IgD-negative memory B cell (primary cell): ENCODE measurements around the gene EFNA5. TPM values are rescaled to one million over a fixed set of nuclear protein-coding genes. Genes with fewer than 3 reads are reported as not detected.

Experiments
- H3K27ac Mint-ChIP-seq, 3 donors: one replicate each; pipeline ENCODE4 v1.8.0; 2020 to 2022; ENCODE audit warnings: mild to moderate bottlenecking in 3 of 3, mixed read lengths in 3 of 3, moderate library complexity in 1 of 3
- H3K27me3 Mint-ChIP-seq: one replicate; pipeline ENCODE4 v1.8.0; 2021; ENCODE audit warnings: mixed read lengths
- H3K36me3 Mint-ChIP-seq: one replicate; pipeline ENCODE4 v1.8.0; 2020; ENCODE audit warnings: mild to moderate bottlenecking, mixed read lengths
- H3K4me1 Mint-ChIP-seq, 3 donors: one replicate each; pipeline ENCODE4 v1.8.0; 2020 to 2022; ENCODE audit warnings: mixed read lengths in 3 of 3, mild to moderate bottlenecking in 1 of 3
- H3K4me3 Mint-ChIP-seq, 4 donors: one replicate each; pipeline ENCODE4 v1.8.0; 2020 to 2022; ENCODE audit warnings: mild to moderate bottlenecking in 4 of 4, mixed read lengths in 4 of 4, moderate library complexity in 3 of 4
- H3K9me3 Mint-ChIP-seq, 3 donors: one replicate each; pipeline ENCODE4 v1.8.0; 2020 to 2021; ENCODE audit warnings: mixed read lengths in 3 of 3, mild to moderate bottlenecking in 1 of 3
- polyA plus RNA-seq: library from polyadenylated mRNA; unstranded; fragments of 300-500 nt; fragmentation: Illumina TruSeq; gene quantifications from one replicate; pipeline ENCODE4 v1.2.3, GENCODE V29; 2021

EFNA5 gene
- polyA plus RNA-seq, 1 donor from 2014 or later: not detected

GRCh38 chr5:107666051-107666655, 4.6 kb downstream of the EFNA5 start:
- H3K4me1 Mint-ChIP-seq: peaks cover 0 to 4% (median 3%) of the 10 kb centered on the region in 3 donors
- no peaks in the 10 kb centered on the region for H3K36me3 Mint-ChIP-seq
- H3K4me3 Mint-ChIP-seq: no peak overlapping the region
- H3K27ac Mint-ChIP-seq: no peak overlapping the region
- peaks cover 22% of the 10 kb centered on the region for H3K27me3 Mint-ChIP-seq
- no peaks in the 10 kb centered on the region for H3K9me3 Mint-ChIP-seq

GRCh38 chr5:107665036-107665570, 5.6 kb downstream of the EFNA5 start:
- Mint-ChIP-seq H3K4me3 (no peak overlapping the region), H3K27ac (no peak overlapping the region), H3K36me3 (no peaks in the 10 kb centered on the region), H3K27me3 (peaks cover 17% of the 10 kb centered on the region), H3K4me1 (peaks cover 0 to 2% (median 0%) of the 10 kb centered on the region in 3 donors), H3K9me3 (no peaks in the 10 kb centered on the region)

DNA sequence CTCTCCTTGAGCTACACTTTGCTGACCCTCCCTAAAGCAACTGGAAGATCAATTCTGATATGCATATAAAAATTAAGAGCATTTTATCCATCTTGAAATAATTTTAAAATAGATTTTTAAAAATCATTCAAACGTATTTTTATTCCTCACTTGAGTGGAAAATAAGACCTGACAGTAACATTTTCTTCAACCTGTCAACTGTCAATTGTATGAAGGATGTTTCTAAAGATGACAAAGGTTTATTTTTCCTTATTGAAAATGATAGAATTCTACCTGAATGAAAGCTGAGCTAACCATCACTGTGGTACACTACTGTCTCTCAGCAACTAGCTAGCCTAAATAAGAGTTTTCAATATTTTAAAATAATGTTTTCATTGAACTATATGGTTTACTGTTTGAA, 7.0 kb downstream of the EFNA5 start:
- H3K27me3 Mint-ChIP-seq: peaks cover 6% of the 10 kb centered on the region
- H3K4me3 Mint-ChIP-seq: no peak overlapping the region
- H3K9me3 Mint-ChIP-seq: no peaks in the 10 kb centered on the region
- H3K27ac Mint-ChIP-seq: no peak overlapping the region
- H3K36me3 Mint-ChIP-seq: no peaks in the 10 kb centered on the region
- H3K4me1 Mint-ChIP-seq: no peaks in the 10 kb centered on the region

- Mint-ChIP-seq H3K4me1 (no peaks in the 10 kb centered on the region), H3K27ac (no peak overlapping the region), H3K27me3 (no peaks in the 10 kb centered on the region), H3K4me3 (no peak overlapping the region), H3K36me3 (no peaks in the 10 kb centered on the region), H3K9me3 (no peaks in the 10 kb centered on the region)
Observed at GRCh38 chr5:107661650-107662044, 9.1 kb downstream of the EFNA5 start.

DNA sequence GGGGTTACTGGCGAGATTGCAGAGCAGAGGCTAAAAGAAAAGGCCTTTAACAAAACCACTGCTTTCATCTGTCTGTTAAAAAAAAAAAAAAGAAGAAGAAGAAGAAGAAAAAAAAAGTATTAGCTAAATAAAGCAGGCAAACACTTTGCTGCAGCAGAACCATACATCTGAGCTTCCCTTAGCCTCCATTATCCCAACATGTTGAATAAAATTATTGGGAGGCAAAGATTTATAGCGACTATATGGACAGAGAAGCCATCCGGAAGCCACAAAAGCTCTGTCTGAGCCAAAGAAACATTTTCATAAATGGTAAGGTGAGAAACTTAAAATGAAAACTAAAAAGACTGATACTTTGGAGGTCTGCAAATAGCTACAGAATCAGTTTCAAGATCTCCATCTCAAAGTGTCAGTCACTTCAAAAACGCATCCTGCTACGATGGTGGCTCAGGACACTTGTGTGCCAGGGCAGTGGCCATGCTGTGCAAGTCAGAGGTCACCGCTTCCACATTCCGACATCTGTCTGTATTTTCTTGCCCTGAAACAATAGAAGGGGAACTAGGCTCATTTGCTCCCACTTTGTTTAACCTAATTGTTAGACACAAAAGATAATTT, 9.6 kb downstream of the EFNA5 start:
- H3K4me1 Mint-ChIP-seq: no peaks in the 10 kb centered on the region
- no peaks in the 10 kb centered on the region for H3K36me3 Mint-ChIP-seq
- H3K27me3 Mint-ChIP-seq: no peaks in the 10 kb centered on the region
- H3K4me3 Mint-ChIP-seq: no peak overlapping the region
- H3K27ac Mint-ChIP-seq: no peak overlapping the region
- no peaks in the 10 kb centered on the region for H3K9me3 Mint-ChIP-seq

- peaks cover 1% of the 10 kb centered on the region for H3K27me3 Mint-ChIP-seq
- H3K4me1 Mint-ChIP-seq: no peaks in the 10 kb centered on the region
- no peak overlapping the region for H3K27ac Mint-ChIP-seq
- H3K9me3 Mint-ChIP-seq: no peaks in the 10 kb centered on the region
- H3K4me3 Mint-ChIP-seq: no peak overlapping the region
- no peaks in the 10 kb centered on the region for H3K36me3 Mint-ChIP-seq
Observed at GRCh38 chr5:107658528-107658927, 12.2 kb downstream of the EFNA5 start.

- H3K9me3 Mint-ChIP-seq: no peaks in the 10 kb centered on the region
- no peaks in the 10 kb centered on the region for H3K4me1 Mint-ChIP-seq
- no peak overlapping the region for H3K27ac Mint-ChIP-seq
- no peaks in the 10 kb centered on the region for H3K36me3 Mint-ChIP-seq
- H3K27me3 Mint-ChIP-seq: peaks cover 1% of the 10 kb centered on the region
- no peak overlapping the region for H3K4me3 Mint-ChIP-seq
Observed at GRCh38 chr5:107655831-107656230, 14.9 kb downstream of the EFNA5 start.

GRCh38 chr5:107654827-107655226, 15.9 kb downstream of the EFNA5 start:
- Mint-ChIP-seq H3K4me3 (no peak overlapping the region), H3K27me3 (peaks cover 1% of the 10 kb centered on the region), H3K27ac (no peak overlapping the region), H3K4me1 (no peaks in the 10 kb centered on the region), H3K9me3 (no peaks in the 10 kb centered on the region), H3K36me3 (no peaks in the 10 kb centered on the region)

GRCh38 chr5:107653685-107654084, 17.1 kb downstream of the EFNA5 start:
- H3K27me3 Mint-ChIP-seq: peaks cover 1% of the 10 kb centered on the region
- no peaks in the 10 kb centered on the region for H3K36me3 Mint-ChIP-seq
- no peak overlapping the region for H3K27ac Mint-ChIP-seq
- H3K9me3 Mint-ChIP-seq: no peaks in the 10 kb centered on the region
- no peak overlapping the region for H3K4me3 Mint-ChIP-seq
- no peaks in the 10 kb centered on the region for H3K4me1 Mint-ChIP-seq

DNA sequence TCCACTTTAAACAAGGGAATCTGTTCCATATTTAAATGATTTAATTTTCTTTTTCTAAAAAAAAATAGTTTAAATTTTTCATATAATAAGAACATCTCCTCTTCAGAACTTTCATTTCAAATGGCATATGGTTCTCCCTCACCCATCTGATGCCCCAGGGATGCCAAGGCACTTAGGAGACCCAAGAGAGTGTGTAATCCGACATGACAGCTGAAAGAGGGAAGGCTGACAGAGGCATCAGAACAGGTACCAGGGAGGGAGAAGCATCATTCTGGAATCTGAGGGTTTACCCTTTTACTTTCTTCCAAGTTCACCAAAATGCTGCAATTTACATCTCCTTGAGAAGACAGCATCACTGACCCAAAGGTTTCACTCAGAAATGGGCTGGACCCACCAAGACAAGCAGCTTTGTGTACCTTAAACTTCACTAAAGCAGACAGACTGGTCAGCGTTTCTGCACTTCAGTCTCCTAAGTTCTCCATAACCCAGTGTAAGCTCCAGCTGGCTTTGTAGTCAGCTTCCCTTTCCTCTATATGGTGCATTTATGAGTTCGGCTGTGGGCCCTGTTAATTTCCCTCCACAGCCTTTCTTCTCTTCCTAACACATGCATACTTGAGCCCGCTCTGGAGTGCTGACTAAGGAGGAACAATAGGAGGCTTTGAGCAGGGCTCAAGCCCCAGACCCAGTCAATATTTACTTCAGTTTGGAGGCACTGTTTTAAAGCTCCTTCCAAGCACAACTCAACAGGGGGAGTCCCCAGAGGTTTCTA, 17.7 kb downstream of the EFNA5 start:
- no peak overlapping the region for H3K27ac Mint-ChIP-seq
- no peak overlapping the region for H3K4me3 Mint-ChIP-seq
- H3K9me3 Mint-ChIP-seq: no peaks in the 10 kb centered on the region
- H3K36me3 Mint-ChIP-seq: no peaks in the 10 kb centered on the region
- peaks cover 1% of the 10 kb centered on the region for H3K27me3 Mint-ChIP-seq
- H3K4me1 Mint-ChIP-seq: no peaks in the 10 kb centered on the region

DNA sequence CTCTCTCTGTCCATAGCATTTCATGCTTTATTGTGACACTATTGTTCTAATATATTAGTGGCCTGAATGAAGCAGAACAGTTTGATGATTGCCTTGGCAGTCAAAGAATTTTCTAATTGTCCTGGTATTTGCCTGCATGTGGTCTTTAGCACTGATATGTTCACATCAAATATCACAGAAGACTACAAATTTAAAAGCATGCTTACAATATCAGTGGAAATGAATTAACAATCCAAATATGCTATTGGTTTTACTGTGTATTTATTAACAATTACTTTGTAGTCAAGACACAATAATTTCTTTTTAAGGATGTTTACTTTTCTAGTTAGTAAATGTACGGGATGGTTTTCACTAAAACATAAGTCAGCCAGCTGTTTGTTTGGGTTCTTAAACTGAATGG, 18.3 kb downstream of the EFNA5 start:
- H3K4me1 Mint-ChIP-seq: no peaks in the 10 kb centered on the region
- no peaks in the 10 kb centered on the region for H3K9me3 Mint-ChIP-seq
- H3K27ac Mint-ChIP-seq: no peak overlapping the region
- H3K27me3 Mint-ChIP-seq: peaks cover 1% of the 10 kb centered on the region
- H3K36me3 Mint-ChIP-seq: no peaks in the 10 kb centered on the region
- H3K4me3 Mint-ChIP-seq: no peak overlapping the region

- peaks cover 1% of the 10 kb centered on the region for H3K27me3 Mint-ChIP-seq
- no peaks in the 10 kb centered on the region for H3K4me1 Mint-ChIP-seq
- no peaks in the 10 kb centered on the region for H3K9me3 Mint-ChIP-seq
- no peaks in the 10 kb centered on the region for H3K36me3 Mint-ChIP-seq
- H3K27ac Mint-ChIP-seq: no peak overlapping the region
- no peak overlapping the region for H3K4me3 Mint-ChIP-seq
Observed at GRCh38 chr5:107651325-107651724, 19.4 kb downstream of the EFNA5 start.

DNA sequence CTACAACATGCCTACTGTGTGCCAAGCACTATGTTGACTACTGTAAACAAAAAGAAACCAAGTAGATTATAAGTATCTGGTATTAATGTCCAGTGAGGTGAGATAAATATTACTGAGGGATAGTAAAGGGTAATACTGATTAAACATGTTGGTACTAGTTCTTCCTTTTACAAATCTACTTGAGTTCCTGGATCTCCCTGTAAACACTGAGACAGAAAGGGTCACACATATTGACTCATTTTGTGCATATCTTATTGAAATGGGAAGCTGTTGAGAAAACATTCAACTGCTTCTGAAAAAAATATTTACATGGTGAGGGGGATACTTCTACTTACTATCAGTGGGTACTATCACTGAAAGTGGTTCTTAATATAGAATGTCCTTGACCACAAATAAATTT, 24.3 kb downstream of the EFNA5 start:
- no peak overlapping the region for H3K27ac Mint-ChIP-seq
- H3K36me3 Mint-ChIP-seq: no peaks in the 10 kb centered on the region
- H3K9me3 Mint-ChIP-seq: no peaks in the 10 kb centered on the region
- no peaks in the 10 kb centered on the region for H3K27me3 Mint-ChIP-seq
- H3K4me3 Mint-ChIP-seq: no peak overlapping the region
- no peaks in the 10 kb centered on the region for H3K4me1 Mint-ChIP-seq

DNA sequence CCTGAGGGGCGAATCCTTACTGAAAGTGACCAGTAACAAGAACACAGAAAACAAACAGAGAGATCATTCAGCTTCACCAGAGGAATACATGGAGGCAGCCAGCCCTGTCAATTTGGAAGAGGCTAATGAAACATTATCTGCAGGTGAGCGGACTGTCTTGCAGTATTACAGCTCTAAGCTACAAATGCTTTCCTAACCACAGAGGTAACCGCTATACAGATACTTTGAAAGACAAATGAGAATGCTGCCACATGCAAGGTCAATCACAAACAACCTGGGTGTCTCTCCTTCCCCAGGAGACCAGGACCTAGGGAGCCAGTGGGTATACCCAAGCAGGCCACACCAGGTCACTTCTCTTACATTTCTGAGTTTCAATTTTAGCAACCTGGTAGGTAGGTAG, 30.2 kb downstream of the EFNA5 start:
- no peak overlapping the region for H3K4me3 Mint-ChIP-seq
- H3K27me3 Mint-ChIP-seq: peaks cover 4% of the 10 kb centered on the region
- no peaks in the 10 kb centered on the region for H3K4me1 Mint-ChIP-seq
- H3K9me3 Mint-ChIP-seq: no peaks in the 10 kb centered on the region
- no peak overlapping the region for H3K27ac Mint-ChIP-seq
- no peaks in the 10 kb centered on the region for H3K36me3 Mint-ChIP-seq

- Mint-ChIP-seq H3K27me3 (peaks cover 9% of the 10 kb centered on the region), H3K9me3 (no peaks in the 10 kb centered on the region), H3K27ac (no peak overlapping the region), H3K36me3 (no peaks in the 10 kb centered on the region), H3K4me3 (no peak overlapping the region), H3K4me1 (no peaks in the 10 kb centered on the region)
Observed at GRCh38 chr5:107639990-107640389, 30.7 kb downstream of the EFNA5 start.

- Mint-ChIP-seq H3K27me3 (peaks cover 11% of the 10 kb centered on the region), H3K9me3 (no peaks in the 10 kb centered on the region), H3K4me3 (no peak overlapping the region), H3K4me1 (no peaks in the 10 kb centered on the region), H3K27ac (no peak overlapping the region), H3K36me3 (no peaks in the 10 kb centered on the region)
Observed at GRCh38 chr5:107636555-107636954, 34.2 kb downstream of the EFNA5 start.
